Esophagus muscularis mucosa (tissue), 3 donors: ENCODE measurements around the gene GJA4.

Experiments used
- POLR2A ChIP-seq: fragments of 450-650 bp; IDR thresholded peaks from one replicate; pipeline ENCODE4 v1.6.1; 2017; ENCODE audit warnings: antibody characterized with exemption, moderate library complexity, mild to moderate bottlenecking, low read depth
- TF ChIP-seq, protein P1 (sequence below), 3 experiments: fragments of 200-600 bp in 2 of 3; fragments of 450-650 bp in 1 of 3; sonication (generic) in 2 of 3; IDR thresholded peaks; one replicate each; pipeline ENCODE4 v1.5.1; 2017 to 2019; ENCODE audit warnings: antibody characterized with exemption in 3 of 3, mild to moderate bottlenecking in 2 of 3, moderate library complexity in 1 of 3

DNA sequence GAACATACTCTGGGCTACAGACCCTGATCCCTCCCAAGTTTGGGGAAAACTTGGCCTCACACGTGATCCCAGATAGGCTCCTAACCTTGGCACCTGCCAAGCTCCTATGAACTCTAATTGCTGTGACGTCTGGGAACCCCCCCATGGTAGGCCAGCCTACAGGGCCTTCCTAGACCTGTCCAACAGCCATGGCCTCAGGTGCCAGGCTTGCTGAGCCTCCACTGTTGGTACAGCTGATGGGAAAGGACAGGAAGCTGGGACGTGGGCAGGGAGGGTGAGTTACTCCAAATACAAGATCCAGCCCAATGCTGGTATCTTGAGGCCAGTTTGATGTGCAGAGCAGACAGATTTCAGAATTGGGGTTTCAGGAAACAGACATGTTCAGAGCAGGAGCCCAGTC is 47.6 kb downstream of the GJA4 start:
- TF ChIP-seq, protein P1, sequence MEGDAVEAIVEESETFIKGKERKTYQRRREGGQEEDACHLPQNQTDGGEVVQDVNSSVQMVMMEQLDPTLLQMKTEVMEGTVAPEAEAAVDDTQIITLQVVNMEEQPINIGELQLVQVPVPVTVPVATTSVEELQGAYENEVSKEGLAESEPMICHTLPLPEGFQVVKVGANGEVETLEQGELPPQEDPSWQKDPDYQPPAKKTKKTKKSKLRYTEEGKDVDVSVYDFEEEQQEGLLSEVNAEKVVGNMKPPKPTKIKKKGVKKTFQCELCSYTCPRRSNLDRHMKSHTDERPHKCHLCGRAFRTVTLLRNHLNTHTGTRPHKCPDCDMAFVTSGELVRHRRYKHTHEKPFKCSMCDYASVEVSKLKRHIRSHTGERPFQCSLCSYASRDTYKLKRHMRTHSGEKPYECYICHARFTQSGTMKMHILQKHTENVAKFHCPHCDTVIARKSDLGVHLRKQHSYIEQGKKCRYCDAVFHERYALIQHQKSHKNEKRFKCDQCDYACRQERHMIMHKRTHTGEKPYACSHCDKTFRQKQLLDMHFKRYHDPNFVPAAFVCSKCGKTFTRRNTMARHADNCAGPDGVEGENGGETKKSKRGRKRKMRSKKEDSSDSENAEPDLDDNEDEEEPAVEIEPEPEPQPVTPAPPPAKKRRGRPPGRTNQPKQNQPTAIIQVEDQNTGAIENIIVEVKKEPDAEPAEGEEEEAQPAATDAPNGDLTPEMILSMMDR (IDR thresholded peaks at IDR 0.05) = no peak
- no peak for TF ChIP-seq POLR2A
